Thyroid gland (tissue), 4 donors: ENCODE data around the gene NR2F6.

Experiments
- POLR2A ChIP-seq, 2 donors: fragments of 450-650 bp; IDR thresholded peaks; one replicate each; pipeline ENCODE4 v1.6.1; 2017; ENCODE audit warnings: antibody characterized with exemption in 2 of 2, mild to moderate bottlenecking in 2 of 2, moderate library complexity in 1 of 2
- TF ChIP-seq, protein P1 (sequence below), 6 experiments: fragments of 200-600 bp in 3 of 6; fragments of 450-650 bp in 3 of 6; sonication (generic) in 3 of 6; IDR thresholded peaks; one replicate each; pipeline ENCODE4 v1.5.1; 2016 to 2019; ENCODE audit warnings: antibody characterized with exemption in 6 of 6, mild to moderate bottlenecking in 2 of 6, inconsistent platforms in 1 of 6, moderate library complexity in 1 of 6

DNA sequence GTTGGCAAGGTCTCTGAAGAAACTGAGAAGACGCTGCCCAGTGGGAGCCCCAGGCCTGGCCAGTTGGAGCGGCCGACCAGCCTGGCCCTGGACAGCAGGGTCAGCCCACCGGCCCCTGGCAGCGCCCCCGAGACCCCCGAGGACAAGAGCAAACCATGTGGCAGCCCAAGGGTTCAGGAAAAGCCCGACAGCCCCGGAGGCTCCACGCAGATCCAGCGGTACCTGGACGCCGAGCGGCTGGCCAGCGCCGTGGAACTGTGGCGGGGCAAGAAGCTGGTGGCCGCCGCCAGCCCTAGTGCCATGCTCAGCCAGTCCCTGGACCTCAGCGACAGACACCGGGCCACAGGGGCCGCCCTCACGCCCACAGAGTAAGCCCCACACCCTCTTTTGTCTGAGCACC, 50.6 kb downstream of the NR2F6 start:
- TF ChIP-seq, protein P1, sequence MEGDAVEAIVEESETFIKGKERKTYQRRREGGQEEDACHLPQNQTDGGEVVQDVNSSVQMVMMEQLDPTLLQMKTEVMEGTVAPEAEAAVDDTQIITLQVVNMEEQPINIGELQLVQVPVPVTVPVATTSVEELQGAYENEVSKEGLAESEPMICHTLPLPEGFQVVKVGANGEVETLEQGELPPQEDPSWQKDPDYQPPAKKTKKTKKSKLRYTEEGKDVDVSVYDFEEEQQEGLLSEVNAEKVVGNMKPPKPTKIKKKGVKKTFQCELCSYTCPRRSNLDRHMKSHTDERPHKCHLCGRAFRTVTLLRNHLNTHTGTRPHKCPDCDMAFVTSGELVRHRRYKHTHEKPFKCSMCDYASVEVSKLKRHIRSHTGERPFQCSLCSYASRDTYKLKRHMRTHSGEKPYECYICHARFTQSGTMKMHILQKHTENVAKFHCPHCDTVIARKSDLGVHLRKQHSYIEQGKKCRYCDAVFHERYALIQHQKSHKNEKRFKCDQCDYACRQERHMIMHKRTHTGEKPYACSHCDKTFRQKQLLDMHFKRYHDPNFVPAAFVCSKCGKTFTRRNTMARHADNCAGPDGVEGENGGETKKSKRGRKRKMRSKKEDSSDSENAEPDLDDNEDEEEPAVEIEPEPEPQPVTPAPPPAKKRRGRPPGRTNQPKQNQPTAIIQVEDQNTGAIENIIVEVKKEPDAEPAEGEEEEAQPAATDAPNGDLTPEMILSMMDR (IDR thresholded peaks at IDR 0.05) = no peak
- no peak for TF ChIP-seq POLR2A (IDR thresholded peaks at IDR 0.05)
